Endothelial cell of umbilical vein (primary cell): ENCODE results near the gene COG5. TPM values are rescaled to one million over a fixed set of nuclear protein-coding genes. Genes with fewer than 3 reads are reported as not detected.

Experiments used
- BruUV-seq: library from RNA; stranded (reverse); fragments of 400-500 nt; replicated peaks from 2 replicates; lab custom pipeline; 2021; lab: Mats Ljungman, UMichigan
- CTCF ChIA-PET: fragments of 300-600, 350-600 bp; sonication (Branson Sonifier 250); formaldehyde crosslinking; loops from one replicate; lab custom pipeline; 2021; ENCODE audit warnings: antibody characterized with exemption, inconsistent platforms; lab: Charles Lee
- POLR2A ChIA-PET: fragments of 300-600, 350-600 bp; sonication (Branson Sonifier 250); formaldehyde crosslinking; loops from one replicate; lab custom pipeline; 2021; ENCODE audit warnings: antibody characterized with exemption, inconsistent platforms; lab: Charles Lee
- DNase-seq: peaks from one replicate; pipeline ENCODE4 v3.0.0-alpha.2; 2011; ENCODE audit warnings: low read depth, low spot score
- FAIRE-seq: peaks from 2 replicates; lab custom pipeline; 2011; peaks lifted over from hg19 to GRCh38; lab: Jason Lieb, UNC
- H2AFZ ChIP-seq: 2 replicates; pipeline ENCODE4 v1.6.0; 2012; ENCODE audit warnings: low read depth, low read length, control low read depth, inconsistent platforms
- H3K27ac ChIP-seq: 2 replicates; pipeline ENCODE4 v1.5.1; 2011; ENCODE audit warnings: low read depth, mild to moderate bottlenecking, control low read depth, low read length, moderate library complexity; ENCODE audit not compliant: insufficient read depth
- H3K27me3 ChIP-seq, 2 experiments: 2 replicates each; pipeline versions ENCODE4 v1.6.0 to v1.6.1; 2011; ENCODE audit warnings: low read length in 2 of 2, mixed read lengths in 1 of 2; ENCODE audit not compliant: control insufficient read depth in 2 of 2, insufficient read depth in 2 of 2
- H3K36me3 ChIP-seq, 2 experiments: 2 replicates in 1 of 2; 3 replicates in 1 of 2; pipeline ENCODE4 v1.5.1; 2011; ENCODE audit warnings: low read length in 2 of 2, mild to moderate bottlenecking in 1 of 2, moderate library complexity in 1 of 2; ENCODE audit not compliant: control insufficient read depth in 2 of 2, insufficient read depth in 2 of 2; ENCODE audit errors: extremely low read depth in 1 of 2
- H3K4me1 ChIP-seq: 3 replicates; pipeline ENCODE4 v1.5.1; 2011; ENCODE audit warnings: mild to moderate bottlenecking, low read length; ENCODE audit not compliant: control insufficient read depth, insufficient read depth; ENCODE audit errors: extremely low read depth
- H3K4me2 ChIP-seq: 2 replicates; pipeline ENCODE4 v1.6.1; 2011; ENCODE audit warnings: low read length, control low read depth, mixed read lengths; ENCODE audit not compliant: insufficient read depth
- H3K4me3 ChIP-seq, 3 experiments: fragments of 200-600 bp in 1 of 3; sonication (generic), shearing (Covaris generic) in 1 of 3; replicated peaks in 1 of 3; 2 replicates each; pipeline ENCODE4 v1.5.1; 2011 to 2016; ENCODE audit warnings: control low read depth in 3 of 3, low read length in 3 of 3, mild to moderate bottlenecking in 2 of 3, inconsistent platforms in 1 of 3, low read depth in 1 of 3, moderate library complexity in 1 of 3; ENCODE audit not compliant: insufficient read depth in 1 of 3
- H3K79me2 ChIP-seq: 2 replicates; pipeline ENCODE4 v1.6.0; 2012; ENCODE audit warnings: low read length, inconsistent platforms; ENCODE audit not compliant: control insufficient read depth, insufficient read depth
- H3K9ac ChIP-seq: replicated peaks from 2 replicates; pipeline ENCODE3; 2011; ENCODE audit warnings: low read length, control low read depth; ENCODE audit not compliant: insufficient read depth; ENCODE audit errors: extremely low read depth
- H3K9me1 ChIP-seq: replicated peaks from 3 replicates; pipeline ENCODE4 v1.6.0; 2011; ENCODE audit warnings: mild to moderate bottlenecking, low read length; ENCODE audit not compliant: control insufficient read depth, insufficient read depth; ENCODE audit errors: extremely low read depth
- H3K9me3 ChIP-seq: replicated peaks from 2 replicates; pipeline ENCODE4 v1.5.1; 2012; ENCODE audit warnings: low read length, inconsistent platforms; ENCODE audit not compliant: control insufficient read depth, insufficient read depth
- H4K20me1 ChIP-seq: replicated peaks from 2 replicates; pipeline ENCODE3; 2011; ENCODE audit warnings: mild to moderate bottlenecking, low read length; ENCODE audit not compliant: control insufficient read depth, insufficient read depth; ENCODE audit errors: extremely low read depth
- CTCF ChIP-seq, 2 donors: IDR thresholded peaks; 1 replicate in 1 of 2; 2 replicates in 1 of 2; pipeline ENCODE4 v1.5.1; 2011; ENCODE audit warnings: low read length in 2 of 2, mild to moderate bottlenecking in 2 of 2, moderate library complexity in 2 of 2, control low read depth in 1 of 2, inconsistent platforms in 1 of 2, low read depth in 1 of 2; ENCODE audit not compliant: insufficient read depth in 1 of 2; ENCODE audit errors: extremely low read depth in 1 of 2
- GATA2 ChIP-seq: IDR thresholded peaks from 2 replicates; pipeline ENCODE4 v1.7.0; 2011; ENCODE audit warnings: low read depth, mild to moderate bottlenecking, moderate library complexity, mixed read lengths, low read length; ENCODE audit not compliant: insufficient read length, insufficient read depth
- JUN ChIP-seq: IDR thresholded peaks from 2 replicates; pipeline ENCODE4 v1.6.1; 2011; ENCODE audit warnings: borderline replicate concordance, low read depth; ENCODE audit not compliant: insufficient read length, insufficient read depth
- MAX ChIP-seq: IDR thresholded peaks from 2 replicates; pipeline ENCODE4 v1.6.1; 2011; ENCODE audit not compliant: insufficient read depth, insufficient read length
- MYC ChIP-seq: IDR thresholded peaks from one replicate; pipeline ENCODE4 v1.6.1; 2011; ENCODE audit warnings: mild to moderate bottlenecking, low read depth, low read length
- POLR2A ChIP-seq: IDR thresholded peaks from 2 replicates; pipeline ENCODE4 v1.6.1; 2012; ENCODE audit warnings: low read depth, mild to moderate bottlenecking, control low read depth, low read length
- dilution Hi-C: fragments of 300-500 bp; cut with MboI; formaldehyde crosslinking; loops from one replicate; pipeline ENCODE4 v1.15.0; 2019; ENCODE audit warnings: low sequenced_read_pairs; ENCODE audit not compliant: extremely low pct_ligation_motif_present
- intact Hi-C: fragments of 100-400 bp; cut with micrococcal nuclease; formaldehyde crosslinking; loops from one replicate; pipeline ENCODE4 v1.10.0; 2022
- polyA plus RNA-seq, 4 experiments: library from polyadenylated mRNA; depleted of rRNA in 3 of 4; stranded (reverse) in 3 of 4; unstranded in 1 of 4; fragments of >200 nt; gene quantifications; 2 replicates each; pipeline versions ENCODE4 v1.2.1 to v1.2.3, GENCODE V29; 2011 to 2012; ENCODE audit warnings: missing spikeins in 1 of 4
- total RNA-seq: library from RNA; stranded (reverse); gene quantifications from 2 replicates; pipeline ENCODE4 v1.2.3, GENCODE V29; 2021

The COG5 gene
- total and polyA plus RNA-seq, 2 donors (not counting 3 experiments of a cell fraction or from before 2014, with no cell fraction given): 18.8 to 45.3 TPM

- Histone ChIP-seq H3K9me3 (no peaks in the 10 kb centered on the region), H3K4me3 (no peak overlapping the region), H3K4me1 (peaks cover 6% of the 10 kb centered on the region), H3K9ac (no peak overlapping the region), H4K20me1 (peaks cover 11% of the 10 kb centered on the region), H3K27ac (no peak overlapping the region), H3K9me1 (no peaks in the 10 kb centered on the region), H3K36me3 (no peaks in the 10 kb centered on the region), H3K27me3 (no peaks in the 10 kb centered on the region), H3K4me2 (no peak overlapping the region), H3K79me2 (peaks cover 72% of the 10 kb centered on the region), H2AFZ (no peak overlapping the region)
- DNase-seq: no peak
- TF ChIP-seq GATA2: no peak
- TF ChIP-seq JUN: peak; percentile 15
- TF ChIP-seq MAX: no peak
- TF ChIP-seq CTCF (IDR thresholded peaks at IDR 0.05; ENCODE audit: extremely low read depth in 1 of 2, insufficient read depth in 1 of 2, low read depth in 1 of 2, low read length in 2 of 2): no peak
- TF ChIP-seq POLR2A: no peak
- TF ChIP-seq MYC: no peak
- ChIA-PET CTCF (interaction anchor here (1.2 kb wide), 1 partner anchor 225 kb away, joined by 3 read pairs; no protein-coding TSS in a partner anchor), POLR2A (interaction anchor here (0.6 kb wide), 1 partner anchor 1067 kb away, joined by 3 read pairs; no protein-coding TSS in a partner anchor)
- intact Hi-C loops (no loop called here), dilution Hi-C loops (no loop called here)
- FAIRE-seq: no peak
- TSS peak; percentile 0 for BruUV-seq
Observed at GRCh38 chr7:107172276-107173032, 391.3 kb downstream of the COG5 start.
